K562 treated with DMSO at 1 percent for 4 hours (cell line): ENCODE results near the gene SSX2. TPM values are rescaled to one million over a fixed set of nuclear protein-coding genes. Genes with fewer than 3 reads are reported as not detected.

ENCODE experiments used
- total RNA-seq: library from RNA; unstranded; fragments of 300-600 nt; gene quantifications from 2 replicates; pipeline ENCODE4 v1.2.3, GENCODE V29; 2022; ENCODE audit not compliant: insufficient read depth

The SSX2 gene
- 19.0 and 59.0 TPM in 2 replicates for total RNA-seq

GRCh38 chrX:52707078-52707477, at the start of gene SSX2:
SSX2 (minus strand) TSS chrX:52707178; CDS start chrX:52705749, 1,429 bp downstream.

GRCh38 chrX:52750952-52751351, 44.0 kb upstream of the SSX2 start, which contains the start of gene SSX2B:
SSX2B (plus strand) TSS chrX:52751252; CDS start chrX:52752681, 1,429 bp downstream.

GRCh38 chrX:52654800-52655199, 52.2 kb downstream of the SSX2 start, which contains the start of gene SSX7:
SSX7 (minus strand) TSS chrX:52654900; CDS start chrX:52653472, 1,428 bp downstream.

Other genes starting within 250 kb of the SSX2 start
- 38.4 and 183 TPM in 2 replicates for gene XAGE1A, start 211.4 kb downstream of the SSX2 start, total RNA-seq
- 39.8 and 223 TPM in 2 replicates for gene XAGE1B, start 190.1 kb downstream of the SSX2 start, total RNA-seq
- gene SSX7, start 52.3 kb downstream of the SSX2 start, total RNA-seq, result not detected in 2 replicates
- gene SSX2B, start 44.1 kb upstream of the SSX2 start, total RNA-seq, result 82.9 and 116 TPM in 2 replicates
- gene SPANXN5, start 90.2 kb upstream of the SSX2 start, total RNA-seq, result not detected in 2 replicates
- not detected in 2 replicates for gene XAGE5, start 104.1 kb upstream of the SSX2 start, total RNA-seq
- gene XAGE3, start 160.9 kb upstream of the SSX2 start, total RNA-seq, result not detected in 2 replicates
- 8.6 and 12.1 TPM in 2 replicates for gene FAM156B, start 190.2 kb upstream of the SSX2 start, total RNA-seq